HAP-1 (cell line): ENCODE results near the gene MT1B.
"Not testable (repeated sequence)": the region's sequence is repeated elsewhere in the genome, so short reads cannot be mapped to it uniquely, and the experiment has no call there.

Experiments used
- DNase-seq, 2 experiments: peaks; one replicate each; pipeline ENCODE4 v3.0.0-alpha.2; 2016 to 2020; ENCODE audit warnings: low spot score in 2 of 2
- H3K27me3 ChIP-seq: fragments of 250-450 bp; sonication (Bioruptor Pico); 2 replicates; pipeline ENCODE4 v1.5.1; 2020; ENCODE audit warnings: low read depth, mild to moderate bottlenecking, moderate library complexity
- H3K36me3 ChIP-seq: fragments of 250-450 bp; sonication (Bioruptor Pico); replicated peaks from 2 replicates; pipeline ENCODE4 v1.5.1; 2020; ENCODE audit warnings: mild to moderate bottlenecking
- H3K4me1 ChIP-seq: fragments of 250-450 bp; sonication (Bioruptor Pico); 2 replicates; pipeline ENCODE4 v1.5.1; 2020; ENCODE audit warnings: mild to moderate bottlenecking
- H3K4me3 ChIP-seq: fragments of 250-450 bp; sonication (Bioruptor Pico); 2 replicates; pipeline ENCODE4 v1.5.1; 2020; ENCODE audit warnings: mild to moderate bottlenecking, moderate library complexity
- H3K9me3 ChIP-seq: fragments of 250-450 bp; sonication (Bioruptor Pico); 2 replicates; pipeline ENCODE4 v1.5.1; 2020; ENCODE audit warnings: mild to moderate bottlenecking, moderate library complexity
- in situ Hi-C: fragments of 300-500 bp; cut with MboI; formaldehyde crosslinking; loops from 3 replicates; pipeline ENCODE4 v1.14.3; 2020; ENCODE audit warnings: low sequenced_read_pairs, inconsistent platforms, mixed read lengths

Gene MT1B

GRCh38 chr16:56611281-56611833, 40.3 kb upstream of the MT1B start:
- in situ Hi-C loops = no loop called here
- Histone ChIP-seq H3K36me3 (no peaks in the 10 kb centered on the region), H3K9me3 (no peaks in the 10 kb centered on the region), H3K4me3 (no peak overlapping the region), H3K4me1 (peaks cover 22% of the 10 kb centered on the region), H3K27me3 (no peaks in the 10 kb centered on the region)
- DNase-seq = no peak

DNA sequence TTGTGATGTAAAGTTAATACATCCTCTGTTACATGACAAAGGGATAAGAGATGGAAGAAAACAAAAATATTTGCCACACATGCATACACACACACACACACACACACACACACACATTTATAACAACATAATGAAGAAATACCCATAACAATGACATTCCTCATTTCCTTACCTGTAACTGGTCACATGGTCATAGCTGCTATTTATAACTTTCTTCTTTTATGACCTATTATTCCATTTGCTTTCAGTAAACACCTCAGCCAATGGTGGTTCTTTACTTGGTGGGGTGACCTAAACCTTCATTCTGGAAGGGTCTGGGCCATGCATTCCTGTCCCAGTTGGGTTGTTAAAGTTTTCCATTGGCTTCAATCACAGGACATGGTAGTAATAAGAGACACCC, 38.0 kb upstream of the MT1B start:
- in situ Hi-C loops = no loop called here
- Histone ChIP-seq H3K9me3 (no peaks in the 10 kb centered on the region), H3K36me3 (no peaks in the 10 kb centered on the region), H3K27me3 (no peaks in the 10 kb centered on the region), H3K4me3 (no peak overlapping the region), H3K4me1 (peaks cover 17% of the 10 kb centered on the region)
- DNase-seq = no peak

GRCh38 chr16:56614549-56614991, 37.1 kb upstream of the MT1B start:
- H3K4me1 ChIP-seq = peaks cover 16% of the 10 kb centered on the region
- no peaks in the 10 kb centered on the region for H3K27me3 ChIP-seq
- no peaks in the 10 kb centered on the region for H3K9me3 ChIP-seq
- in situ Hi-C loops = no loop called here
- DNase-seq = no peak
- H3K36me3 ChIP-seq = no peaks in the 10 kb centered on the region
- H3K4me3 ChIP-seq = no peak overlapping the region

GRCh38 chr16:56615353-56615752, 36.3 kb upstream of the MT1B start:
- H3K36me3 ChIP-seq = no peaks in the 10 kb centered on the region
- H3K9me3 ChIP-seq = no peaks in the 10 kb centered on the region
- DNase-seq = no peak
- H3K27me3 ChIP-seq = no peaks in the 10 kb centered on the region
- in situ Hi-C loops = no loop called here
- no peak overlapping the region for H3K4me3 ChIP-seq
- peaks cover 8% of the 10 kb centered on the region for H3K4me1 ChIP-seq

DNA sequence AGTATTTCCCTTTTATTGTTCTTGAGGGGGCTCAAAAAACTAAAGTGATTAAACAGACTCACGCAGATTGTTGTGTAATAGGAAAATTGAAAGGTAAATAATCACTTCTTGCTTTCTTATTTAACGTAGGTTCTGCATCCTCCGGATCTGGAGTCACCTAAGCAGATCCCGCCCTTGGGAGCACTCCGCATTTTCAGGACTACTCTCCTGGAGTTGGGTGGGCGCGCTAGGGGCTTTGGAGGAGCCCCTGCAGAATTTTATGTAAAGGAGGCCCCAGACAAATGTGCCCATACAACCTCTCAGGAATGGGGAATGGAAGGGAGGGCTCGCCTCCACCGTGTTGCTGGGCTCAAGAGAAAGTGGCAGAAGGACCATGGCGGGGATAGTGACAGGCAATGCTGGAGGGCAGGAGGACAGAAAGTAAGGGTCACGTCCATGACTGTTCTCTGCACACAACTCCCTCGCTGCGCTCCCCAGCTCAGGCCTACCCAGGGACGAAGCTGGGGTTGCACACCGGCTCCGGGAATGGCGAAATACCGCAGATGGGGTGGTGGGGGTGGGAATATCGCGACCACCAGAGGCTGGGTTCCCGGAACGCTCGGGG, 35.0 kb upstream of the MT1B start:
- no peak overlapping the region for H3K4me3 ChIP-seq
- H3K9me3 ChIP-seq = no peaks in the 10 kb centered on the region
- in situ Hi-C loops = no loop called here
- peaks cover 17% of the 10 kb centered on the region for H3K4me1 ChIP-seq
- DNase-seq = no peak
- no peaks in the 10 kb centered on the region for H3K36me3 ChIP-seq
- H3K27me3 ChIP-seq = no peaks in the 10 kb centered on the region

GRCh38 chr16:56617212-56618085, 34.2 kb upstream of the MT1B start:
- H3K4me3 ChIP-seq = no peak overlapping the region
- in situ Hi-C loops = no loop called here
- H3K4me1 ChIP-seq = peaks cover 21% of the 10 kb centered on the region
- DNase-seq = no peak
- H3K36me3 ChIP-seq = no peaks in the 10 kb centered on the region
- H3K9me3 ChIP-seq = no peaks in the 10 kb centered on the region
- H3K27me3 ChIP-seq = no peaks in the 10 kb centered on the region

- H3K27me3 ChIP-seq = no peaks in the 10 kb centered on the region
- peaks cover 28% of the 10 kb centered on the region for H3K4me1 ChIP-seq
- no peak overlapping the region for H3K4me3 ChIP-seq
- no peaks in the 10 kb centered on the region for H3K9me3 ChIP-seq
- in situ Hi-C loops = no loop called here
- no peaks in the 10 kb centered on the region for H3K36me3 ChIP-seq
- DNase-seq = no peak
These were observed 33.5 kb upstream of the MT1B start for GRCh38 chr16:56618138-56618537.

DNA sequence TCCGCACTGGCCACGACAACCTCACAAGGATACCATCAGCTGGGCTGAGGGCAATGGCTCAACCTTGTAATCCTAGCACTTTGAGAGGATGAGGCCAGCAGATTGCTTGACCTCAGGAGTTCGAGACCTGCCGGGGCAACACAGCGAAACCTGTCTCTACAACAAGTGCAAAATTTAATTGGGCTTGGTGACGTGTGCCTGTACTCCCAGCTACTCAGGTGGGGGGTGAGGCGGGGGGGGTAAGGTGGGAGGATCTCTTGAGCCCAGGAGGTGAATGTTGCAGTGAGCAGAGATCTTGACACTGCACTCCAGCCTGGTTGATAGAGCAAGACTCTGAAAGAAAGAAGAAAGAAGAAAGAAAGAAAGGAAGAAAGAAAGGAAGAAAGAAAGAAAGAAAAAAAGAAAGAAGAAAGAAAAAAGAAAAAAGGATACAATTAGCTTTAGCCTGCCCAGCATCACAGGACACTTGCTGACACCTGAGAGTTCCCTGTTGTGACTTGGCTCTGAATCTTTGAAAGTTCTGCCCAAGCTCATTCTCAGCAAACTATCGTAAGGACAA, 31.3 kb upstream of the MT1B start:
- H3K27me3 ChIP-seq = no peaks in the 10 kb centered on the region
- H3K4me3 ChIP-seq = no peak overlapping the region
- H3K4me1 ChIP-seq = peaks cover 40% of the 10 kb centered on the region
- H3K36me3 ChIP-seq = no peaks in the 10 kb centered on the region
- H3K9me3 ChIP-seq = no peaks in the 10 kb centered on the region
- no peak for DNase-seq
- in situ Hi-C loops = no loop called here

DNA sequence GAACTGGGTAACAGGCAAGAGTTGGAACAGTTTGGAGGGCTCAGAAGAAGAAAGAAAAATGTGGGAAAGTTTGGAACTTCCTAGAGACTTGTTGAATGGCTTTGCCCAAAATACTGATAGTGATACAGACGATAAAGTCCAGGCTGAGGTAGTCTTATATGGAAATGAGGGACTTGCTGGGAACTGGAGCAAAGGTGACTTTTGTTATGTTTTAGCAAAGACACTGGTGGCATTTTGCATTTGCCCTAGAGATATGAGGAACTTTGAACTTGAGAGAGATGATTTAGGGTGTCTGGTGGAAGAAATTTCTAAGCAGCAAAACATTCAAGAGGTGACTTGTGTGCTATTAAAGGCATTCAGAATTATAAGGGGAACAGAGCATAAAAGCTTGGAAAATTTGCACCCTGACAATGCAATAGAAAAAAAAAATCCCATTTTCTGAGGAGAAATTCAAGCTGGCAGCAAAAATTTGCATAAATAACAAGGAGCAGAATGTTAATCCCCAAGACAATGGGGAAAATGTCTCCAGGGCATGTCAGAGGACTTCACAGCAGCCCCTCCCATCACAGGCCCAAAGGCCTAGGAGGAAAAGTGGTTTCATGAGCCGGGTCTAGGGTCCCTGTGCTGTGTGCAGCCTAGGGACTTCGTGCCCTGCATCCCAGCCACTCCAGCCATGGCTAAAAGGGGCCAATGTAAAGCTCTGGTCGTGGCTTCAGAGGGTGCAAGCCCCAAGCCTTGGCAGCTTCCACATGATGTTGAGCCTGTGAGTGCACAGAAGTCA, 29.8 kb upstream of the MT1B start:
- DNase-seq = peak; percentile 87 to 89
- H3K9me3 ChIP-seq, H3K27me3 ChIP-seq, H3K36me3 ChIP-seq, H3K4me3 ChIP-seq, in situ Hi-C loops: not testable (repeated sequence)
- H3K4me1 ChIP-seq = peaks cover 41% of the 10 kb centered on the region

GRCh38 chr16:56623184-56623583, 28.5 kb upstream of the MT1B start:
- in situ Hi-C loops, H3K9me3 ChIP-seq, H3K36me3 ChIP-seq, H3K27me3 ChIP-seq, H3K4me3 ChIP-seq, DNase-seq: not testable (repeated sequence)
- H3K4me1 ChIP-seq = peaks cover 47% of the 10 kb centered on the region

- Histone ChIP-seq H3K36me3 (no peaks in the 10 kb centered on the region), H3K4me3 (no peak overlapping the region), H3K27me3 (no peaks in the 10 kb centered on the region), H3K9me3 (no peaks in the 10 kb centered on the region), H3K4me1 (peaks cover 47% of the 10 kb centered on the region)
- in situ Hi-C loops = no loop called here
- no peak for DNase-seq
These were observed 28.0 kb upstream of the MT1B start for GRCh38 chr16:56623637-56624036.

DNA sequence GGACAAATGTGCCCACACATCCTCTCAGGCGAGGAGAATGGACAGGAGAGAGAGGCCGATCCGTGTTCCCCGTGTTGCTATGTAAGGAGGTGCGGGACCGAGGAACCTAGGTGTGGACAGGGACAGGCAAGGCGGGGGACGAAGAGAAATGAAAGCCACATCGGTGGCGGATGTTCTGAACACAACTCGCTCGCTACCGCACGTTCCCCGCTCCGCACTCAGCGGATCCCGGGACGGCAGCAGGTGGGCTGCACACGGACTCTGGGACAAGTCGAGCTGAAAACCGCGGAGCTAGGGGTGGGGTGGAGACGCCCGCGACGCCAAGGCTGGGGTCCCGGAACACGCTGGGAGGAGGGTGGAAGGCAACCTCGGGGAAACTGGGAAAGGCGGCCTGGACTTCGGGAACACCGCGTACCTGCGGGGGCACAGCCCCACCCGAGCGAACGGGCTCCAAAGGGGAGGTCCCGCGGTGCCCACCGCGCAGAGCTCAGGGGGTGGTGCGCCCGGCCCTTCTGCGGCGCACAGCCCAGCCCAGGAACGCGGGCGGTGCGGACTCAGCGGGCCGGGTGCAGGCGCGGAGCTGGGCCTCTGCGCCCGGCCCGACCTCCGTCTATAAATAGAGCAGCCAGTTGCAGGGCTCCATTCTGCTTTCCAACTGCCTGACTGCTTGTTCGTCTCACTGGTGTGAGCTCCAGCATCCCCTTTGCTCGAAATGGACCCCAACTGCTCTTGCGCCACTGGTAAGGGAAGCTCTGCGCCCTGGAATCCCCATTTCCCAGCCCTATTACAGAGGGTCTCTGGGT, 26.3 kb upstream of the MT1B start, which contains the start of gene MT1E:
MT1E (plus strand) TSS at position 642 of the 803 bp plus-strand sequence; CDS start at position 713, 71 bp downstream.
- in situ Hi-C loops = no loop called here
- no peaks in the 10 kb centered on the region for H3K9me3 ChIP-seq
- peak; percentile 79 to 87 for DNase-seq
- H3K4me3 ChIP-seq = peak within 1 kb of the TSS; percentile 43
- no peaks in the 10 kb centered on the region for H3K36me3 ChIP-seq
- no peaks in the 10 kb centered on the region for H3K27me3 ChIP-seq
- peaks cover 47% of the 10 kb centered on the region for H3K4me1 ChIP-seq
